SK-N-SH treated with all-trans-retinoic acid at 6 μM for 48 hours (cell line): ENCODE results near the gene OTOG.

Experiments used
- ATAC-seq: fragments of 200-7000 bp; cut with Tn5 transposase; 3 replicates; pipeline ENCODE4 v1.9.1; 2020; ENCODE audit warnings: mild to moderate bottlenecking, moderate library complexity
- ARNTL ChIP-seq: fragments of 450-650 bp; formaldehyde crosslinking; IDR thresholded peaks from 2 replicates; pipeline ENCODE4 v1.5.0; 2020; ENCODE audit warnings: low read depth, mild to moderate bottlenecking, moderate library complexity, borderline replicate concordance
- BACH2 ChIP-seq: fragments of 250-450 bp; sonication (Bioruptor Pico); IDR thresholded peaks from 2 replicates; pipeline ENCODE4 v1.9.0; 2021; ENCODE audit warnings: mild to moderate bottlenecking, borderline replicate concordance
- CSDC2 ChIP-seq: fragments of 250-450 bp; sonication (Bioruptor Pico); IDR thresholded peaks from 2 replicates; pipeline ENCODE4 v1.5.0; 2020; ENCODE audit warnings: mild to moderate bottlenecking, moderate library complexity
- ESRRG ChIP-seq: fragments of 250-450 bp; sonication (Bioruptor Pico); IDR thresholded peaks from 2 replicates; pipeline ENCODE4 v1.6.1; 2021; ENCODE audit warnings: mild to moderate bottlenecking
- GLIS3 ChIP-seq: fragments of 250-450 bp; sonication (Bioruptor Pico); IDR thresholded peaks from 2 replicates; pipeline ENCODE4 v1.5.0; 2020; ENCODE audit warnings: mild to moderate bottlenecking, moderate library complexity
- PPARA ChIP-seq: fragments of 250-450 bp; sonication (Bioruptor Pico); IDR thresholded peaks from 2 replicates; pipeline ENCODE4 v1.5.0; 2020; ENCODE audit warnings: mild to moderate bottlenecking, borderline replicate concordance
- SNAI2 ChIP-seq: fragments of 250-450 bp; sonication (Bioruptor Pico); IDR thresholded peaks from 2 replicates; pipeline ENCODE4 v1.5.0; 2020; ENCODE audit warnings: mild to moderate bottlenecking, moderate library complexity
- TCF4 ChIP-seq: fragments of 250-450 bp; sonication (Bioruptor Pico); IDR thresholded peaks from 2 replicates; pipeline ENCODE4 v1.8.0; 2021; ENCODE audit warnings: mild to moderate bottlenecking, moderate library complexity, borderline replicate concordance
- TOX ChIP-seq: fragments of 250-450 bp; sonication (Bioruptor Pico); IDR thresholded peaks from 2 replicates; pipeline ENCODE4 v1.8.0; 2021; ENCODE audit warnings: mild to moderate bottlenecking, moderate library complexity, borderline replicate concordance
- ZC3H10 ChIP-seq: fragments of 250-450 bp; sonication (Bioruptor Pico); IDR thresholded peaks from 2 replicates; pipeline ENCODE4 v1.5.1; 2021; ENCODE audit warnings: mild to moderate bottlenecking, moderate library complexity
- ZFP30 ChIP-seq: fragments of 450-650 bp; formaldehyde crosslinking; IDR thresholded peaks from 2 replicates; pipeline ENCODE4 v1.5.0; 2022; ENCODE audit warnings: mild to moderate bottlenecking, moderate library complexity
- ZNF70 ChIP-seq: fragments of 450-650 bp; formaldehyde crosslinking; IDR thresholded peaks from 2 replicates; pipeline ENCODE4 v1.5.0; 2020; ENCODE audit warnings: mild to moderate bottlenecking, moderate library complexity
- ZNF8 ChIP-seq: fragments of 450-650 bp; formaldehyde crosslinking; IDR thresholded peaks from 2 replicates; pipeline ENCODE4 v1.5.0; 2020; ENCODE audit warnings: mild to moderate bottlenecking, moderate library complexity
- TF ChIP-seq, protein P1 (sequence below): fragments of 250-450 bp; sonication (Bioruptor Pico); IDR thresholded peaks from 2 replicates; pipeline ENCODE4 v1.5.1; 2021; ENCODE audit warnings: mild to moderate bottlenecking, moderate library complexity
- TF ChIP-seq, protein P2 (sequence below): fragments of 250-450 bp; sonication (Bioruptor Pico); IDR thresholded peaks from 2 replicates; pipeline ENCODE4 v1.8.0; 2020; ENCODE audit warnings: mild to moderate bottlenecking, moderate library complexity, borderline replicate concordance
- TF ChIP-seq, protein P3 (sequence below): fragments of 250-450 bp; sonication (Bioruptor Pico); IDR thresholded peaks from 2 replicates; pipeline ENCODE4 v1.5.0; 2020; ENCODE audit warnings: mild to moderate bottlenecking, moderate library complexity

The OTOG gene

DNA sequence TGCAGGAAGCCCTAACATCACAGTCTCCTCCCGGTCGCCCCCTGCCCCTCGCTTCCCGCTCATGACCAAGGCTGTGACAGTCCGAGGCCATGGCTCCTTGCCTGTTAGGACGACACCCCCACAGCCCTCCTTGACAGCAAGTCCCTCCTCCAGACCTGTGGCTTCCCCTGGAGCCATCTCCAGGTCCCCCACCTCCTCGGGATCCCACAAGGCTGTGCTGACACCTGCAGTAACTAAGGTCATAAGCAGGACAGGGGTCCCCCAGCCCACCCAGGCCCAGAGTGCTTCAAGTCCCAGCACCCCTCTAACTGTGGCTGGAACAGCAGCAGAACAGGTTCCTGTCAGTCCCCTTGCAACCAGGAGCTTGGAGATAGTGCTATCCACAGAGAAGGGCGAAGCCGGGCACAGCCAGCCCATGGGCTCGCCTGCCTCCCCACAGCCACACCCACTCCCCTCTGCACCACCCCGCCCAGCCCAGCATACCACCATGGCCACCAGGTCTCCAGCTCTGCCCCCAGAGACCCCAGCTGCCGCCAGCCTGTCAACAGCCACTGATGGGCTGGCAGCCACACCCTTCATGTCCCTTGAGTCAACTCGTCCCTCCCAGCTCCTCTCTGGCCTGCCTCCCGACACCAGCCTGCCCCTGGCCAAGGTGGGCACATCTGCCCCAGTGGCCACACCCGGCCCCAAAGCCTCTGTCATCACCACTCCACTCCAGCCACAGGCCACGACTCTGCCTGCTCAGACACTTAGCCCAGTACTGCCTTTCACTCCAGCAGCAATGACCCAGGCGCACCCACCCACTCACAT is 63.2 kb downstream of the OTOG start (continued):
- TF ChIP-seq, protein P1, sequence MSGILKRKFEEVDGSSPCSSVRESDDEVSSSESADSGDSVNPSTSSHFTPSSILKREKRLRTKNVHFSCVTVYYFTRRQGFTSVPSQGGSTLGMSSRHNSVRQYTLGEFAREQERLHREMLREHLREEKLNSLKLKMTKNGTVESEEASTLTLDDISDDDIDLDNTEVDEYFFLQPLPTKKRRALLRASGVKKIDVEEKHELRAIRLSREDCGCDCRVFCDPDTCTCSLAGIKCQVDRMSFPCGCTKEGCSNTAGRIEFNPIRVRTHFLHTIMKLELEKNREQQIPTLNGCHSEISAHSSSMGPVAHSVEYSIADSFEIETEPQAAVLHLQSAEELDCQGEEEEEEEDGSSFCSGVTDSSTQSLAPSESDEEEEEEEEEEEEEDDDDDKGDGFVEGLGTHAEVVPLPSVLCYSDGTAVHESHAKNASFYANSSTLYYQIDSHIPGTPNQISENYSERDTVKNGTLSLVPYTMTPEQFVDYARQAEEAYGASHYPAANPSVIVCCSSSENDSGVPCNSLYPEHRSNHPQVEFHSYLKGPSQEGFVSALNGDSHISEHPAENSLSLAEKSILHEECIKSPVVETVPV, result no peak
- TF ChIP-seq ZNF8 (CRISPR knock-in tag), result no peak
- no peak for TF ChIP-seq CSDC2 (CRISPR knock-in tag)
- no peak for TF ChIP-seq ZFP30
- no peak for TF ChIP-seq ESRRG (CRISPR knock-in tag)
- TF ChIP-seq ZNF70 (CRISPR knock-in tag), result no peak
- TF ChIP-seq BACH2, result no peak

DNA sequence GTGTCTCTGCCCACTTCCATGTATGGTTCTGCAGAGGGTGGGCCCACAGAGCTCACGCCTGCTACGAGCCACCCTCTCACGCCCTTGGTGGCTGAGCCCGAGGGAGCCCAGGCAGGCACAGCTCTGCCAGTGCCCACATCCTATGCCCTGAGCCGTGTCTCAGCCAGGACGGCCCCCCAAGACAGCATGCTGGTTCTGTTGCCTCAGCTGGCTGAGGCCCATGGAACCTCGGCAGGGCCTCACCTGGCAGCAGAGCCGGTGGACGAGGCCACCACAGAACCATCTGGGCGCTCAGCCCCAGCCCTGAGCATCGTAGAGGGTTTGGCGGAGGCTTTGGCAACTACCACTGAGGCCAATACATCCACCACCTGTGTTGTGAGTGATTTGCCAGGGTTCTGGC is 64.0 kb downstream of the OTOG start:
- TF ChIP-seq ARNTL (CRISPR knock-in tag), result no peak
- no peak for TF ChIP-seq SNAI2 (CRISPR knock-in tag)
- TF ChIP-seq, protein P2, sequence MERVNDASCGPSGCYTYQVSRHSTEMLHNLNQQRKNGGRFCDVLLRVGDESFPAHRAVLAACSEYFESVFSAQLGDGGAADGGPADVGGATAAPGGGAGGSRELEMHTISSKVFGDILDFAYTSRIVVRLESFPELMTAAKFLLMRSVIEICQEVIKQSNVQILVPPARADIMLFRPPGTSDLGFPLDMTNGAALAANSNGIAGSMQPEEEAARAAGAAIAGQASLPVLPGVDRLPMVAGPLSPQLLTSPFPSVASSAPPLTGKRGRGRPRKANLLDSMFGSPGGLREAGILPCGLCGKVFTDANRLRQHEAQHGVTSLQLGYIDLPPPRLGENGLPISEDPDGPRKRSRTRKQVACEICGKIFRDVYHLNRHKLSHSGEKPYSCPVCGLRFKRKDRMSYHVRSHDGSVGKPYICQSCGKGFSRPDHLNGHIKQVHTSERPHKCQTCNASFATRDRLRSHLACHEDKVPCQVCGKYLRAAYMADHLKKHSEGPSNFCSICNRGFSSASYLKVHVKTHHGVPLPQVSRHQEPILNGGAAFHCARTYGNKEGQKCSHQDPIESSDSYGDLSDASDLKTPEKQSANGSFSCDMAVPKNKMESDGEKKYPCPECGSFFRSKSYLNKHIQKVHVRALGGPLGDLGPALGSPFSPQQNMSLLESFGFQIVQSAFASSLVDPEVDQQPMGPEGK (CRISPR knock-in tag), result no peak
- TF ChIP-seq TOX, result no peak
- no peak for TF ChIP-seq ZC3H10 (CRISPR knock-in tag)
- TF ChIP-seq, all 23 proteins: peak for 0
- ATAC-seq, result no peak

DNA sequence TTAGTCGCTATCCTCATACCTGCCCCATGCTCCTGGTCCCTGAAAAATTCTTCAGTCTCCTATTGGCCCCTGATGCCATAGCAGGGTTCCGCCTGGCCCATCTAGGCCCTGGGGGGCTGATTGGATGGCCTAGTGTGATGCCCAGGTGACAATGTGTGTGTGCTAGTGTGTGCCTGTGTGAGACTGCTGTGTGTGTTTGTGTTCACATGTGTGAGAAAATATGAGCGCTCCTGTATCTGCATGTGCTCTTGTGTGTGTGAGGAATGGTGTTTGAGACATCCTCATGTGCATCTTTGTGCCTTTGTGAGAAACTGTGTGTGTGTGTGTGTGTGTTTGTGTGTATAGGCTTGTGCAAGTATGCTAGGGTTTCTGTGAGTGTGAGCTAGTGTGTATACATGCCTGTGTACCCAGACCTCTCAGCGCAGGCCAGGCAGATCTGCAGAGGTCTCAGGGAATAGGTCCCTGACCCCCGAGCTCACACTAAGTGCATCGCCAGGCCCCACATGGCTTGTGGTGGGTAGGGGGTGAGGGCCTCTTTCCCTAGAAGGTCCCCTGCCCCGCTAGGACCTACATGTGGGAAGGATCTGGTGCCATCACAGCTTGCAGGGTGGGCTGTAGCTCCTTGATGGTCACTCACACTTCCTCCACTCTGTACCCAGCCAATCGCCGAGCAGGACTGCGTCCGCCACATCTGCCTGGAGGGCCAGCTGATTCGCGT is 64.6 kb downstream of the OTOG start:
- no peak for TF ChIP-seq TCF4 (CRISPR knock-in tag)
- no peak for TF ChIP-seq ESRRG (CRISPR knock-in tag)
- TF ChIP-seq, protein P3, sequence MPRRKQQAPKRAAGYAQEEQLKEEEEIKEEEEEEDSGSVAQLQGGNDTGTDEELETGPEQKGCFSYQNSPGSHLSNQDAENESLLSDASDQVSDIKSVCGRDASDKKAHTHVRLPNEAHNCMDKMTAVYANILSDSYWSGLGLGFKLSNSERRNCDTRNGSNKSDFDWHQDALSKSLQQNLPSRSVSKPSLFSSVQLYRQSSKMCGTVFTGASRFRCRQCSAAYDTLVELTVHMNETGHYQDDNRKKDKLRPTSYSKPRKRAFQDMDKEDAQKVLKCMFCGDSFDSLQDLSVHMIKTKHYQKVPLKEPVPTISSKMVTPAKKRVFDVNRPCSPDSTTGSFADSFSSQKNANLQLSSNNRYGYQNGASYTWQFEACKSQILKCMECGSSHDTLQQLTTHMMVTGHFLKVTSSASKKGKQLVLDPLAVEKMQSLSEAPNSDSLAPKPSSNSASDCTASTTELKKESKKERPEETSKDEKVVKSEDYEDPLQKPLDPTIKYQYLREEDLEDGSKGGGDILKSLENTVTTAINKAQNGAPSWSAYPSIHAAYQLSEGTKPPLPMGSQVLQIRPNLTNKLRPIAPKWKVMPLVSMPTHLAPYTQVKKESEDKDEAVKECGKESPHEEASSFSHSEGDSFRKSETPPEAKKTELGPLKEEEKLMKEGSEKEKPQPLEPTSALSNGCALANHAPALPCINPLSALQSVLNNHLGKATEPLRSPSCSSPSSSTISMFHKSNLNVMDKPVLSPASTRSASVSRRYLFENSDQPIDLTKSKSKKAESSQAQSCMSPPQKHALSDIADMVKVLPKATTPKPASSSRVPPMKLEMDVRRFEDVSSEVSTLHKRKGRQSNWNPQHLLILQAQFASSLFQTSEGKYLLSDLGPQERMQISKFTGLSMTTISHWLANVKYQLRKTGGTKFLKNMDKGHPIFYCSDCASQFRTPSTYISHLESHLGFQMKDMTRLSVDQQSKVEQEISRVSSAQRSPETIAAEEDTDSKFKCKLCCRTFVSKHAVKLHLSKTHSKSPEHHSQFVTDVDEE (CRISPR knock-in tag), result no peak
- no peak for TF ChIP-seq SNAI2 (CRISPR knock-in tag)
- no peak for ATAC-seq

DNA sequence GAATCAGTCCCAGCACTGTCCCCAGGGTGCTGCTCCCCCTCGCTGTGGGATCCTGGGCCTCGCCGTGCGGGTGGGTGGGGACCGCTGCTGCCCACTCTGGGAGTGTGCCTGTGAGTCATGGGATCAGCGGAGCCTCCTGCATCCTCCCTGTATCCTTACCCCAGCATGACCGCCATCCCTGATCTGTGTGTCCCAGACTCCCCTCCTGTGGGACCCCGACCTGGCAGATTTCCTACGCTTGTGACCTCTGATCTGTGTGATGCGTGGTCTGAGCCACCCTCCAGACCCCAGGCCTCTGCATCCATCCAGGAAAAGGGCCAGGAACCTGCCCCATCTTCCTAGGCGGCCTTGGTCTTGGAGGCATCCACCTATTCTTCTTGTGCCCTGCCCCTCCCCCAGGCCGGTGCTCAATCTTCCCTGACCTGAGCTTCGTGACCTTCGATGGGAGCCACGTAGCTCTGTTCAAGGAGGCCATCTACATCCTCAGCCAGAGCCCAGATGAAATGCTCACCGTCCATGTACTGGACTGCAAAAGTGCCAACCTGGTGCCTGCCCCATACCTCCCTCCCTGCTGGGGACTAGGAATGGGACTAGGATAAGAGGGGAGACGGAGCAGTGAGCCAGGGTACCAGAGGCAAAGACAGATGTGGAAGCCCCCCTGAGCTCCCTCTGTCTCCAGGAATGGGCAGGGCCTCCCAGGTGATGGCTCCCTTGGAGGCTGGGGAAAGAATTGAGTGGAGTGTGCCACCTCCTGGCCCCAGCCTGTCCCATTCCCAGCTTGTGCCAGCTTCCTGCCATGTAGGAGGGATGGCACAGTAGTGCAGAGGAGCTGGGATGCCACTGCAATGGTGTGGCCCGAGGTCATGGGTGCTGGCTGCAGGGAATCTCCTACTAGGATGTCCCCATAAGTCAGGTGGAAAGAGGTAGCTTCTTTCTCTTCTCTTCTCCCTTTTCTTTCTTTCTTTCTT is 65.4 kb downstream of the OTOG start:
- no peak; the same call in 2 of the 3 replicates for ATAC-seq

More for the DNA sequence above, 65.4 kb downstream of the OTOG start:
- no peak for TF ChIP-seq ZNF8 (CRISPR knock-in tag)
- no peak for TF ChIP-seq ZC3H10 (CRISPR knock-in tag)
- TF ChIP-seq, protein P1, result no peak
- no peak for TF ChIP-seq ARNTL (CRISPR knock-in tag)
- TF ChIP-seq BACH2, result no peak
- TF ChIP-seq ZNF70 (CRISPR knock-in tag), result no peak
- no peak for TF ChIP-seq PPARA (CRISPR knock-in tag)
- no peak for TF ChIP-seq ZFP30
- TF ChIP-seq, protein P2 (CRISPR knock-in tag), result no peak
- TF ChIP-seq GLIS3 (CRISPR knock-in tag), result no peak
